Activated CD4-positive, alpha-beta T cell treated with anti-CD3 and anti-CD28 coated beads, Interleukin-10, Interleukin-2, amounts not matched to agents 100 ng/mL and 50 ng/mL, durations not matched to agents 16 hours and 8 hours (primary cell): Measurements from ENCODE around the gene UBAC2.

Experiments used
- DNase-seq: peaks from one replicate; pipeline ENCODE4 v3.0.0-alpha.2; 2020

The UBAC2 gene

DNA sequence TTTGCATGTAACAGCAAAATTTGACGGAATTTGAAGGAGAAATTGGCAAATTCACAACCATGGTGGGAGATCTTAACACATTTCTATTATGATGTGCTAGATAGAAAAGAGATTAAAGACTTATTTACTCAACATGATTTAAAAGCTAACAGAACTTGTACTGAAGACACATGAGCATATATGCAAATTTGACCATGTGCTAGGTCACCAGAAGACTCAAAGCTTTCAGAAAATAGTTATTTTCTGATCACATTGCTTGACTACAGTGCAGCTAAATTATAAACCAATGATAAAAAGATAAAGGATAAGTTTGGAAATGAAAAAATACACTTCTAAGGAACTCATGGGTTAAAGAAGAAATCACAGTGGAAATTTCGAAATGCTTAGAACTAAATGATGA is 97.4 kb downstream of the UBAC2 start:
- DNase-seq = no peak

DNA sequence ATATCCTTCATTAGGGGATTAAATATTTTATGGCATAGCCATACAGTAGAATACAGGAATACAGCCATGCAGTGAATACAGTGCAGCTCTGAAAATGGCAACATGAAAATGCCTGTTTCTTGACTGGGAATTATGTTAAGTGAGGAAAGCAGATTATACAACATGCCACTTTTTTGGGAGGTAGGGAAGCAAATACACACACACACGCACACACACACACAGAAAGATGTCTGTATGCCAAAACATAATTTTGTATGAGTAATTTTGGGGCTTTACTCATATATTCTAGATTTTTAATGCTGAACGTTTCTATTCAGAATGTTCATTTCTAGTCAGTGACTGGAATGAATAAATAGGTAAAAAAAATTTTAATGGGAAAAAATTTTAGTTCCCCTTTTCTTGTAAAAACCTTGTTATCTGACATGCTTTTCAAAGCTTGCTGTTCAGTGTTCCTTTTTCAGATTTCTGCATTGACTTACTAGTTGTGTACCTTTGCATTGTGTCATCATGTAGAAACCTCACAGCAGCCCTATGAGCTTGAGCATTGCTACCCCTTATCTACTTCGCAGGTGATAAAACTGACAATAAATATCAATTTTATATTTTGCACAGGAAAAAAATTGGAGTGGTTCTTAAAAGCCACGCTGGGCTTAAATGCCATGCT is 98.7 kb downstream of the UBAC2 start:
- DNase-seq = no peak

GRCh38 chr13:99299920-99300341 is 99.3 kb downstream of the UBAC2 start:
- DNase-seq = no peak

GRCh38 chr13:99301056-99301838 is 100.6 kb downstream of the UBAC2 start:
- DNase-seq = no peak

DNA sequence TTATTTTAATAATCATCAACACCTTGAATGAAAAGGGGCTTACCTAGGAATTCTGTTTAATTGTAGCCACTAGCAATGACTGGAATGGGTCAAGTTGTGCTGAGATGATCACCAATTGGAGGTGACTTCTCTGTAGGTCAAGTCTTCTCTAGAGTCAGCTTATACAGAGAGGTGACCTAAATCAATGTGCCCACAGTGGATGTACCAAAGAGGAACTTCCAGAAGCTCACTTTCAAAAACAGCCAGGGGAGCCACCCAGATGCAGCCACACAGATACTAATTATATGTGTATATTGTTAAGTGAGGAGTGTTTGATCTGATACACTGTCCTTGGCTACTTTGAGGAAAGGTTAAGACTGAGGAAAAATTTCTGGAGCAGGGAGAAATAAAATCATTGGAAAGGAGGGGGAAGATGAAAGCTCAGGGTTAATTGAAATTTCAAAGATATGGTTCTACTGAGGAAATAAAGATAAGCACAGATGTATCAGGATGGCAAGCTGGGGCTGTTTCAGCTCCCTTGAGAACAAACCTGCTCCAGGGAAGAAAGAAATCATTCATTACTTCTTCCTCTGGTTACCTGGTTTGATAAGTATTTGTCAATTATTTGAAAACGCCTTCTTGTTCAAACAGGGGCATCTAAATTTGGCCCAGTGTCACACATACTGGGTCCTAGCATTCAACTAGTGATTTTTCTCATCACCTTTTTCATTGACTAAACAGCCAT is 101.4 kb downstream of the UBAC2 start:
- DNase-seq = no peak

- no peak for DNase-seq
Observed at GRCh38 chr13:99302637-99303505, 102.2 kb downstream of the UBAC2 start.

DNA sequence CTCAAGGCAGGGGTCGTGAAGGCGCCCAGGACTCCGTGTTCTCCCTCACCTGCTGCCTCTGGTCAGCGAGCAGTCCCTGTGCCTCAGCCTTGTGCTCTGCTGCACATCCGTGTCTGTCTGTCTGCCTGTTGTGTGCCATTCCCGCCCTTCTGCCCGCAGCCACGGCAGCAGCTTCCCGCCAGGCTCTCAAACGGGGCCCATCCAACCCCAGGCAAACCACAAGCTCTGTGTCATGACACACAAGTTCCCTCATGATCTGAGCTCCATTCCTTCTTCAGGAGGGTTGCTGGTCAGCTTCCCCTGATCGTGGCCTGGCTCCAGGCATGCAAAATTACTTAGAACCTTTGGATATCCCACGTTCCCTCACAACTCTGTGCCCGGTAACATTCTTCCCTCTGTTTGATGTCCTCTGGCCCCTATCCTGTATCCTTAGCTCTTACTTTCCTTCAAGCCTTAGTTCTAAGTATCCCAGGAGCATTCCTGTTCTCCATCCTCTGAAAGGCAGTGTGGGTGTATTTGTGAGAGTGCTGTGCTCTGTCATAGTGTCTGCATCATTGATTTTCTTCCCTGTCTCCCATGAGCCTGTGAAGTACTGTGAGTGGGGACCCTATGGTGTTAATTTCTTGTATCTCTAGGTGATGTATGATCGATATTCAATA is 103.3 kb downstream of the UBAC2 start:
- DNase-seq = peak; percentile 82

DNA sequence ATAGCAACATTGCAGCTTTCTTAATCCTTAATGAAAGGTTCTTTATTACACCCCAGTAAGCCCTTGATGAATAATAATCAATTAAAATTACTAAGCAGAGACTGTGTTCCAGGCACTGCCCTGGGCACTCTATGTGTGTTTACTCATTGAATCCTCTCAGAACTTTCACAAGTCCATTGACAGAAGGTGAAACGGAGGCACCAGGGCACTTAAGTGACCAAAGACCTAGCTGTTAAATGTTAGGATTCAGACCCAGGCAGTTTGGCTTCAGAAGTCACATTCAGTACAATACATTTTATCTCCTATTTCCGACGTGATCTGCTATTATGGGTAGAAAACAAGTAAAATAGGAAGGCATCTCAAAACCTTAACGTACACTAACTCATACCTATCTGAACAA is 103.9 kb downstream of the UBAC2 start:
- DNase-seq = no peak

DNA sequence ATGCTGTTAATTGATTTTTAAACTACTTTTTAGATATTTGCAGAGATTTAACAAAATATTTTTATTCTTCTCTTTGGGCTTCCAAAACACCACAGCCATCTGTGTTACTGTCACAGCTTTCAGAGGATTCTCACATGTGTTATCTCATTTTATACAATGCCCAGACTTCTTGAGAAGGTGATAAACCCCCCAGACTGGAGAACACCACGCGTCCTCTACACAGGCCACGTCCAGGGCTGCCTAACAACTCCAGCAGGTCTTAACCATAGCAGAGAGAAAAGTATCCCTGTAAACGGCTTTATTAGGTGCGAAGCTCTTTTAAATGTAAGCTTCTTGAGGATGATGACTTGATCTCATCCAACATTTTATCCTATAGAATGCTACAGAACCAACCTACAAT is 104.5 kb downstream of the UBAC2 start:
- no peak for DNase-seq

DNA sequence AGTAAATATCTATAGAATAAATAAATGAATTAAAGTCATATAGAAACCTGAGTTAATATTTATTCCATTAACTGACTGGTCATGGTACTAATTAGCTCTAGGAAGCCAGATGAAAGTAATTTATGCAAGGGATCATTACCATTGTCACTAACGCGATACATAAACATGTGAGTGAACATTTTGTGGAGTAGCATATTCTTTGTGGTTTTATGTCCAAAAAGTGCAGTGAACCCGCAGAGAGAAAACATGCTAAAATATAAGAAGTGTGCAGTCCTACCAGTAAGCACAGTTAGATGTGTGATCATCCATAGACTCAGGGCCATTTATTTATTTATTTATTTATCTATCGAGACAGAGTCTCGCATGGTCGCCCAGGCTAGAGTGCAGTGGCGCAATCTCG is 104.9 kb downstream of the UBAC2 start:
- no peak for DNase-seq

DNA sequence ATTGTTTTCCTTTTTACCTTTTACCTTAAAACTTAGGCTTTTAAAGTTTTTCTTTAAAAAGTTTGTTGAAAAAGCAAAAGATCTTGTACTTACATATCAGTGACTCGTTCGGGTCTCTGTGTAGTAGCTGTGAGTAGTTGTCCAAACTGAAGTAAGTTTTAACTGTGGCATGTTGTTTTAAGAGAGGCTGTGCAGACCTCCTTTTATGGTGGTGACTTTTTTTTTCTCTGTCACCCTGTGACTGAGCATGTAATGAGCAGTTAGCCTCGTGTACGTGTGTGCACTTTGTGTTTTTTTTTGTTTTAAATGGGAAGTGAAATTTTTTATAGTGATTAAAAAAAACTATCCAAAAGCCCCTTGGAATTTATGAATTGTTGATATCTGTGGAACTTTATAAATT is 106.6 kb downstream of the UBAC2 start, which contains the start of gene GPR183:
Gene GPR183, minus strand, starts transcription at position 153 of the 400 bp plus-strand sequence. CDS start 11,254 bp downstream, outside the sequence.
- DNase-seq = peak; percentile 83

DNA sequence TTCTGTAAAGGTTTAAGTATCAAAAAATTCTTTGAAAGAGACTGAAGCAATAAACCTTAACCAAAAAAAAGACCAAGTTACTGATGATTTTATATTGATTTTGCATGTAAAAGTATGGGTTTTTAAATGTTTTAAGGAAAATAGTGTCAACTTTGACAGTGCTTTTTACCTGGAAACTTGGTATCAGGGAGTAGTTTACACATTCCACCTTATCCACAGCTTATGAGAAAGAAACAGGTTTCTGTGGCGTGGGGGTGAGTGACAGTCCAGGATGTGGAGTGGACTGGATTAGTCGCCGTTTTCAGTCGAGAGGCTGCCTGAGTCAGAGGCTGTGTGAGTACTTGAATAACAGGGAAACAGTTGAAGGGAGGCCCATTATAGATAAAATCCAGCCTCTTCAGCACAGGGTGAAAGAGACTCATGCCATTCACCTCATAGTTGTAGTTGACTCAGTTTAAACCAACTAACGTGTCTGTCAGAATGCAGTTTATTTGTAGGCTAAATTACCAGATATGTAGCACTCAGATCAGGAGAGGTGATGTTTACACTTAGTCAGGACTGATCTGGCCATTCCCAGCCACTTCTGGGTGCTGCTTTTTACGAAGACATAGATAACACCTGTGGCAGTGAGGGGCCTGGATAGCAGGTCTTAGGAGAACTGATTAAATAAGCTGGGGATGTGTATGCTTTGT is 107.1 kb downstream of the UBAC2 start:
- peak; percentile 93 for DNase-seq

DNA sequence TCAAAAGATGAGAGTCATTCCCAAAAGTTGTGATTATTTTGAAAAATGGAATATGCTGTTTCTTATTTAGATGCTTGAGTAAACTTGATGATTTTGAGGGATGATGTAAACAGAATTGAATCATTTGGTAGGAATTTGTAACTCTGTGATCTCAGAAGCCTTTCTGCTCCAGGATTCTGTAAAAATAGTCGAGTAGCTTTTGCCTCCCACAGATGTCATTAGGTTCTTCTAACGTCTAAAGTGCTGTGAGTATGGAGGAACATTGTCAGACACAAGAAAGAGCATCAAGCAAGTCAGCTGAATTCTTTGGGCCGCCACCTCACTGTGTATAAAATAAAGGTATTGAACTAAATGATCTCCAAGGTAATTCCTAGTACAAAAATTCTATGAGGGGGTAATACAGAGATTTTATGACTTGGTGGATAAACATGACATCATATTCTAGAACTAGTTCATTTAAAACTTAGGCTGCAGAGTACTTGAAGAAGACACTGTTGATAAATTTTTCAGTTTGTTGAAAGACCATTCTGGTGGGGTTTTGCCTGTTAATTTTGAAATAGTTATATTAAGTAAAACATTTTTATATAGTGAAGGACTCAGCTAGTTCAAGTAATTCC is 107.9 kb downstream of the UBAC2 start:
- DNase-seq = no peak

- DNase-seq = peak; percentile 67
Observed at GRCh38 chr13:99310382-99311031, 109.9 kb downstream of the UBAC2 start.

GRCh38 chr13:99311137-99311536 is 110.5 kb downstream of the UBAC2 start:
- no peak for DNase-seq

DNA sequence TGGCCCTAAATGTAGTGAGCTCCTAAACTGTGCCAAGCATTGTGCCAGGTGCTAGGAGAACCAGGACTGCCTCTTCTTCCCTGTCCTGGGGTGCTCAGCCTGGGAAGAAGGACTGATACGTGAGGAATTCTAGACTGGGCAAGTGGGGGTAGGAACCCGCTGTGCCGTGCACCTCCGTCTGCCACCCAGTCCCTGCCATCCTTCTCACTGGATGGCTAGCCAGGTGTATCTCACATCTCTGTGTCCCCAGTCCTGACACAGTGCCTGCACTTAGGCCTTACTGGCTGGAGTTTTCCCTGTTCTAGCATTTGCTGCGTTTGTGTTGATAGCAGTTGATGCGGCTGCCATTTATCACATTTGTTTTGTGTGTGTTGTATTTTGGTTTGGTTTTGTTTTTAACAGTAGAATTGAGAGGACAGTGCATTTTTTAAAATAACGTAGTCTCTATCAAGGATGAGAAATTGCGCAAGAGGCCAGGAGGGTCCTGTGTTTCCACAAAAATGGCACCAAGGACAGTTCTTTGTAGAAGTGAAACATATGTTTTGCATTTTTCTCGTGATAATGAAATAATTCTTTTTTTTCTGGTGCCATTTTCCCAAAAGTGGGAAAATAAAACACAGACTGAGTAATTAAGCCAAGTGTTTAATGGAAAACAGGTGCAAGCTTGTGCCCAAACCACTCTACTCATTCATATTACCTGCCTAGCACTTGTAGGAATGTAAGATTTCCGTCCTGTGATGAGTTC is 111.3 kb downstream of the UBAC2 start:
- no peak for DNase-seq

- no peak for DNase-seq
Observed at GRCh38 chr13:99312493-99312883, 111.8 kb downstream of the UBAC2 start.

GRCh38 chr13:99313501-99313900 is 112.8 kb downstream of the UBAC2 start:
- DNase-seq = peak; percentile 67

DNA sequence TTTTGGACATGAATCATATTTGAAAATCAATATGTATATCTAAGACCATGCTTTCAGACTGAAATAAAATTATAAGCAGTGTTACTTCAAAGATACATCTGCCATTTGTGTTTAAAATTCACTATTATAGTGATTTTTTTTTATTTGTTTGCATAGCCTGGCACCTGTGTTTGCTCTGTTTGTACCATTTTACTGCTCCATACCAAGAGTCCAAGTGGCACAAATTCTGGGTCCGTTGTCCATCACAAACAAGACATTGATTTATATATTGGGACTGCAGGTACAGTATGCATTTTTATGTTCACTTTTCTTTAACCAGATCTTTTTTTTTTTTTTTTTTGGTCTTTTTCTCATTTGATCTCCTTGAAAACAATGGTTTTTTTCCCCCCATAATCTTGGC is 113.3 kb downstream of the UBAC2 start:
- DNase-seq = no peak
